Measurements from ENCODE around the gene LRRC37A3.
A peak's percentile ranks its signal among the peaks of the same experiment; 100 is the strongest.
"Not testable (repeated sequence)": the region's sequence is repeated elsewhere in the genome, so short reads cannot be mapped to it uniquely, and the experiment has no call there.

Gene LRRC37A3

DNA sequence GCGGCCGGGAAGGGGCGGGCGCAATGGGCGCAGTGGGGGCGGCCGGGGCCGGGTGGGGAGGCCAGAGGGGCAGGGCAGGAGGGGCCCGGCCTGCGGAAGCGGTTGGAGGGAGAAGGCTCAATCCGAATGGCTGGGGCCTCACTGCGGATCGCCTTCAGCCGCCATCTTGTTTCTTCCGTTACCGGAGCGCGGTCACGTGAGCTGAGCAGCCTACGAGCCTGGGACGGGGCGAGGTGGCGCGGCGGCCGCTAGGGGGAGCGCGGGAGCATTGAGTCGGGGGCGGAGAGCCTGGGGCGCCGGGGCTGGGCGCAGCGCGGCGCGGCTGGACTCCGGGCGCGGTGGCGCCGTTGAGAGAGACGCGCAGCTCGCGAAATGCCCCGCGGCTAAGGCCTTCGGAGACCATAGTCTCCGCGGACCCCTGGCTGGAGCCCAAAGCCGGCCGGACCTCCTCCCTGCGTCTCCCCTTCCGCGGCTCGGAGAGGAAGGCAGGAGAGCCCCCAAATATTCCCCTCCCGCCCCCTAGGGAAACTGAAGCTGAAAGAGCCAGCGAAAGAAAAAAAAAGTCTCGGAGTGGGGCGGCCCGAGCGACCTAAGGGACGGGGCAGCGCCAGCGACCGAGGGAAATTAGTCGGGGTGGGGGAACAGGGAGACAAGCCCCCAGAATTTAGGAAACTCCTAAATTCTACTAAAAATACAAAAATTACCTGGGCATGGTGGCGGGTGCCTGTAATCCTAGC, at the start of gene LRRC37A3:
LRRC37A3 (minus strand) TSS at position 190 of the 737 bp plus-strand sequence. CDS start 22,221 bp downstream, outside the sequence.
- FAIRE-seq = peak; percentile 71
- peak; percentile 91 for DNase-seq (ENCODE audit: low spot score)

DNA sequence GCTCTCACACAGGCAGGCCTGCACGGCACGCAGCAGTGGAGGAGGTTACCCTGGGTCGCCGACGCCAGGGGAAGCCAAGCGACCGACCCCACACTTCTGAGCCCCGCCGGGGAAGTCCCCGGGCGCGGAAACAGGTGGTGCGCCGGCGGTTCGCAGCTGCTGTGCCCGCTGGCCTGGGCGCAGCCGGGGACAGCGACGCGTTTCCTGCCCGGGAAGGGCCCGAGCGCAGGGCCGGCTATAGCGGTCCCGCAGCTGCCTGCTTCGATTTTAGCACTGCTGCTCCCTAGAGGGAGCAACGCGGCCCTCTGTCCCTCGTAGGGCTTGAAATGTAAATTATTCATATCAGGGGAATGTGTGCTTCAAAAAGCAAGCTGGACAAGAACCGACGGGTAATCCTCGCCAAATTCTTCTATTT, 46.6 kb upstream of the LRRC37A3 start:
- peak; percentile 80 for FAIRE-seq
- DNase-seq (ENCODE audit: low spot score) = peak; percentile 59

DNA sequence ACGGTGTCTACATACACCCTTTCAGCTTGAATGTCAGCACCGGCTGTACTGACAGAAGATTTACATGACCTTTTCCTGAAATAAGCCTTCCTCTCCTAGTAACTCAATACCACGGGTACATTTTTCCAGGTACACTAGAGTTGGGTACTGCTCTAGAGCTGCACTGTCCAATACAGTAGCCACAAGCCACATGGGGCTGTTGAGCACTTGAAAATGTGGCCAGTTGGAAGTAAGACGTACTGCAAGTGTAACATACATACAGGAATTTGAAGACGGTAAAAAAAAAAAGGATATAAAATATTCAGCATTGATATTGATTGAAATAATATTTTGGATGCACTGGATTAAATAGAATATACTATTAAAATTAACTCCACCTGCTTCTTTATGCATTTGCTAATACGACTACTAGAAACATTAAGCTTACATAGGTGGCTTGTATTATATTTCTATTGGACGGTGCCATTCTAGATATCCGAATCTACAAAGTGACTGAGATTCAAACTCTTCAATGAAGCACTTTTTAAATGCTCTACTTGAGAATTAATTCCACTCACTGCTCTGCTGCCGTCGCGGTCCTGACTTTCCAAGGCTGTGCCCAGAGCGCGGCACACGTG, 46.1 kb upstream of the LRRC37A3 start:
- peak; percentile 20 for FAIRE-seq
- DNase-seq (ENCODE audit: low spot score) = not testable (repeated sequence)

DNA sequence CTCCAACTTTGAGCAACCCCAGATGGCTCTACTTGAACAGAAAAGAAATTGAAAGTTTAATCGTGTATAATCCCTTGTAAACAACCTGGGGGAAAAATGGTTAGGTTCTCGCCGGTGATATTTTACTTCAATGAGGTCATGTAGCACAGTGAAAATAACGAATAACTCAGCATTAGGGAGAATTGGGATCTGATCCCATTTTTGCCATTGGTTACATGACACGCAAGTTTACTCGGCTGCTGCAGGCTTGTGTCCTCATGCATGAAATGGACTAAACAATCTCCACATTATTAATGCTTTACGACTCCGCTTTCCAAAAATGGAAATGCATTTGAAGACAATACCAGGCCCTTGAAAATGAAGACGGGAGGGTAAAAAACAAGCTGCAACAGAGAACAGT, 45.5 kb upstream of the LRRC37A3 start:
- DNase-seq (ENCODE audit: low spot score) (no peak), FAIRE-seq (no peak)

DNA sequence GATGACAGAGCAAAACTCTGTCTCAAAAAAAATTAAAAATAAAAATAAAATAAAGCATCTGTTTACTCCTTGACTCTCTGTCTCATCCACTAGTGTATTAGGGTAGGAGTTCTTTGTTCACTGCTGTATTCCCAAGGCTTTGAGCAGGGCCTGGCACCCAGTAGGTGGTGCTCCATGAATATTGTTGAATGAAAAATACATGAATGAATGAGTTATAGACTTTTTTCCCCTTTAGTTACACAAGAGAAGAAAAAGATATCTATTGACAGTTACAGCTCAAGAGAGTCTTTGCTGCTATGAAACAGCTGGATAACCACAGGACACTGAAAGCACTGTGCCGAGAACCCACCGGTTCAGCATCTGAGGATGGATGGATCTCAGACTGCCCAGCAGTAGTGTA, 44.5 kb upstream of the LRRC37A3 start:
- not testable (repeated sequence) for DNase-seq (ENCODE audit: low spot score); FAIRE-seq

DNA sequence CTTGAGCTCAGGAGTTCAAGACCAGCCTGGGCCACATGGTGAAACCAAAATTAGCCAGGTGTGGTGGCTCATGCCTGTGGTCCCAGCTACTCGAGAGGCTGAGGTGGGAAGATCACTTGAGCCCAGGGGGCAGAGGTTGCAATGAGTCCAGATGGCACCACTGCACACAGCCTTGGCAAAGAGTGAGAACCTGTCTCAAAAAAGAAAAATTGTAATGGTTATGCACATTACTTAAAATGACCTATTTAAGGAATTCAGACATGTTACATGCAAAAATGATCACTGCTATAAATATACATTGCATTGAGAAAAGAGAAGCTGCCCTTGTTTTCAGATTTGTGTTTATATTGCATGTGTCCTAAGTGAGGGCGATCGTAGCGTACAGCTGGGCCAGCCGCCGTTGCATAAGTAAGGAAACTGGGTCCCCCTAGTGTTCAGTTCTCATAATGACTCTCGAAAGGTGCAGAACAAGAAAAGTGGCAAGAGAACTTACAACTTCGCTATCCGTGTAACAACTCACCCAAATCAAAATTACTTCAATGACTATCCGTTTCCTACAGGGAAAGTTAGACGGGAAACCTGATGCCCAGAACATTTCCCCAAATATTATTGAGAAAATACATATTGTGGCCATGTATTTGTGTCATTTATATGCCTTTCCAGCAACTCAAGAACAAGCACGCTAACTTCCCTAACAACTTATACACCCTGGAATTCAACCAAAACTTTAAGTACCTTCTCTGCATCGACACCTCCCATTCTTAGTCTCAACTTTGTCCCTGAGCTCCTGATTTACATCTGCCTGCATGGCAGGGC, 42.5 kb upstream of the LRRC37A3 start:
- peak; percentile 92 for FAIRE-seq

DNA sequence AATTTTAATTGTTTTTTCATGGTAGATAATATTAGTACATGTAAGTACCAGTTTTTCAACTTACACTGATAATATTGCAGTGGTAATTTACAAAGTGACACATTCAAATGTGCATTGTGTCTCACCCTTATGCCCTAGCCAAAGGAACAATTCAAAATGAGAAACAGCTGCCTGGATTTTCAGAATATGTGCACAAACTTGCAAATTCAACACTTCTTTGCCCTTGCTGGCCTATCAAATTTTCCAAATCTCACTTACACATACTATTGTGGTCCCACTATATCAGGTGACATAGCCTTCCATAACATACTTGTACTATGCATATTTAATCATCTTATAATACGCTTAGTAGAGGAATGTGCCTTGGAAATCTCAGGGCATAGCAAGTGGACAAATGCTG, 32.6 kb upstream of the LRRC37A3 start:
- FAIRE-seq = no peak

More for the DNA sequence above, 42.5 kb upstream of the LRRC37A3 start:
- DNase-seq (ENCODE audit: low spot score) = peak; percentile 23

DNA sequence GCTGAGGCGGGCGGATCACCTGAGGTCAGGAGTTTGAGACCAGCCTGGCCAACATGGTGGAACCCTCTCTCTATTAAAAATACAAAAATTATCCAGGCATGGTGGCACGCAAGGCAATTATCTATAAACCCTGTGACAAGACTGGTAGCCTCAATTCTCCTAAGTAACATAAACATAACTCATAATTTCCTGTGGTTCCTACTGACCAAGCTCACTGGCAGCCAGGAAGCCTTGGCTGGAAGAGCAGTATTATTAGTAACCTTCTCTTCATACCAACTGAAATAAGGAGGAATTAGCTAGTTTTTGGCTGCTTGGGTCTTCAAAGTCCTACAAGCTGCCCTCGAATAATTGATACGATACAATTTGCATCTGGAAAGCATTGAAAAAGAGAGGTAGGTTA, 31.6 kb upstream of the LRRC37A3 start:
- no peak for DNase-seq (ENCODE audit: low spot score)
- no peak for FAIRE-seq

More for the DNA sequence above, 32.6 kb upstream of the LRRC37A3 start:
- no peak for DNase-seq (ENCODE audit: low spot score)

DNA sequence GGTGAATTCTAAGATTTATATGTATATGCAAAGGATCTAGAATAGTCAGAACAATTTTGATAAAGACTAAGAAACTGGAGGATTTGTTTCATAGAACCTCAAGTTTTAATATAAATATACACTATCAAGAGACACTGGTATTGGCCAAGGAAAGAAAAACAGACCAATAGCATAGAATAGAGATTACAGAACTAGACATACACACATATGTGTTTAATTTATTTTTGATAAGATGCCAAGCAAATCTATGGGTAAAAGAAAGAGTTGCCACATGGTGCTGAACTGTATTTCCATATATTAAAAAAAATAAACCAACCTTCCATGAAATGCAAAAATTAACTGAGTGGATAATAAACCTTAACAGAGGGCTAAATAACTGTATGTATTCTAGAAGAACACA, 27.9 kb upstream of the LRRC37A3 start:
- FAIRE-seq (no peak), DNase-seq (ENCODE audit: low spot score) (no peak)

DNA sequence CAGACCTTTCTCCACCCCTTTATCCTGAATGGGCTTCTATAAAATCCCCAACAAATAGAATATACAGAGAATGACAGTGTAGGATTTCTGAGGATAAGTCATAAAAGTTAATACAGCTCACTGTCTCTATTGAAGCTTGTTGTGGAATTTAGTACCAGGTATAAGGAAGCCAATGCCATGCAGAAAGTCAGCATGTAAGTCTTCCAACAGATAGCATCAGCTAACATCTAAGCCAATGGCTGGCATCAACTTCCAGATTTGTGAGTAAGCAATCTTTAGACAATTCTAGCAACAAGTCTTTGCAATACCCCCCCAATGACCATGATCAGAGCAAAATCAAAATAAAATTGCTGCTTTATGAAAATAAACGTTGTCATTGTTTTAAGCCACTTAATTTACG, 22.5 kb upstream of the LRRC37A3 start:
- DNase-seq (ENCODE audit: low spot score) (no peak), FAIRE-seq (no peak)

DNA sequence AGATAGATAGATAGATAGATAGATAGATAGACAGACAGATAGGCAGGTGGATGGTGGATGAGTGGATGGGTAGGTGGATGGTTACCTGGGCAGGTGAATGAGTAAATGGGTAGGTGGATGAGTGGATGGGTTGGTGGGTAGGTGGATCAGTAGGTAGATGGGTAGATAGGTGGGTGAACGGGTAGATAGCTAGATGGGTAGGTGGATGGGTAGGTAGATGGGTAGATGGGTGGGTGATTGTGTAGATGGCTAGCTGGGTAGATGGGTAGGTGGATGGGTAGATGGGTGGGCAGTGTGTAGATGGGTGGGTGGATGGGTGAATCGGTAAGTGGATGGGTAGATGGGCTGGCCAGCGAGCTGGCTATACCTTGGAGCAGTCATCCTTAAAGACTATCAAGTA, 21.8 kb upstream of the LRRC37A3 start:
- FAIRE-seq (peak; percentile 90), DNase-seq (ENCODE audit: low spot score) (no peak)

DNA sequence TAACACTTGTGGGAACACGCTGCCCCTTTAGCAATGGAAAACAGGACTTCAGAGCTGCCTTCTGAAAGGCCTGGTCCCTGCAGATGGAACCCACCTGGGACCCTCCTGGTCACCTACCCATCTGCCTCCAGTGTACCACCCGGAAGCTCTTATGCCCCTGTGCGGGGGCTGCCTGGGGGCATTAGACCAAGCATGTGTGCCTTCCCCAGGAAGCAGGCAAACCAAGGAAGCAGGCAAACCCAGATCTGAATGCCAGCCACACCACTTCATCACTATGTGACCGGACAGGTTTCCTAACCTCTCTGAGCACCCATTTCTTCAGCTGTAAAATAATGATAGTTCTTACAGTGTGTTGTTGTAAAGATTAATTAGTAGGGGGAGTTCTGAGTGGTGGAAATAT, 20.8 kb upstream of the LRRC37A3 start:
- no peak for FAIRE-seq

DNA sequence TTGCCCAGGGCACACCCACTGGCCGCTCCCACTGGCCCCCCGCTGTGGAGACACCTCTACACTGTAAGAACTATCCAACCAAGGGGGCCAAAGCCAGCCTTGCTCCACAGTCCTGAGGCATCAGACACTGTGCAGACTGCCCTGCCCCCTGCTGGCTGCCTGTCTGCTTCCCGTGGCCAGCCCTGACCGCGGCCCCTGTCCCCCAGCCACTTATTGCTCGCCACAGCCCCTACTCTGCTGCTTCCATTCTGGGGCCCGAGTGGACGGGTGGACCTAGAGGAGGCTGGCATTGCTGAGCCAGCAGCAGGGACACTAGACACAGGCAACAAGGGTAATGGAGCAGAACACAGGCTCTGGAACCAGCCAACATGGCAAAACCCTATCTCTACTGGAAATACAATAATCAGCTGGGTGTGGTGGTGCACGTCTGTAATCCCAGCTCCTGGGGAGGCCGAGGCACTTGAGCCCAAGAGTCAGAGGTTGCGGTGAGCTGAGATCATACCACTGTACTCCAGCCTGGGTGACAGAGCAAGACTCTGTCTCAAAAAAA, 19.7 kb upstream of the LRRC37A3 start:
- DNase-seq (ENCODE audit: low spot score) (peak; percentile 32), FAIRE-seq (peak; percentile 13)

More for the DNA sequence above, 20.8 kb upstream of the LRRC37A3 start:
- DNase-seq (ENCODE audit: low spot score) = no peak

DNA sequence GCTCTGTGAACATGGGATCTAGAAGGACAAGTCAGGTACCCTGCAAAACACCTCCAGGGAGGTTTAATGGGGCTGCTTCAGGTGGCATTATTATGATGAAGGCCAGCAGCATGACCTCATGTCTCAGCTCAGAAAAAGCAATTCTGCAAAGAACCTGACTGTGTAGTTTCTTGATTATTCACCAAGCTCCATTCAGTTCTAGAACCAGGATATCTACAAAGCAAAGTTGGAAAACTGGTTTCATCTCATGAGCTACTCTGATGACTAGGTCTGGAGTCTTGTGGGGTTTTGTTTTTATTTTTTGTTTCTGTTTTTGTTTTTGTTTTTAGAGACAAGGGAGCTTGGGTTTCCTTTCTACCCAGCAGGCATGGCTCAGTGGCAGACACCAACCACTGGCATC, 19.0 kb upstream of the LRRC37A3 start:
- no peak for FAIRE-seq

DNA sequence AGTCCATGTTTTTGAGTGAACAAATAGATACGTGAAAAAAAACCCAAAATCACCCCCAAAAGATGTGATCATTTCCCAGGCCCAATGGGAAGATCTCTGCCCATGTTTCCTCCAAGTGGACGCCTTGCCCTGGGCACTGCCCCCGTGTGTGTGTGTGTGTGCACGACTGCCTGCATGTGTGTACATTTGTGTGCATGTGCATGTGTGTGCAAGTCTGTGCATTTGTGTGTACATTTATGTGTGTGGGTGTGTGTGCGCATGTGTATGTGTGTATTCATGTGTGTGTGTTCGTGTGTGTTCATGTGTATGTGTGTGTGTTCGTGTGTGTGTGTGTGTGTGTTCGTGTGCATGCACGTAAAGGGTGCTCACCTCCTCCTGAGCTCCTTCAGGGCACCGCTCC, 16.8 kb upstream of the LRRC37A3 start:
- FAIRE-seq (peak; percentile 72), DNase-seq (ENCODE audit: low spot score) (no peak)

More for the DNA sequence above, 19.0 kb upstream of the LRRC37A3 start:
- no peak for DNase-seq (ENCODE audit: low spot score)

DNA sequence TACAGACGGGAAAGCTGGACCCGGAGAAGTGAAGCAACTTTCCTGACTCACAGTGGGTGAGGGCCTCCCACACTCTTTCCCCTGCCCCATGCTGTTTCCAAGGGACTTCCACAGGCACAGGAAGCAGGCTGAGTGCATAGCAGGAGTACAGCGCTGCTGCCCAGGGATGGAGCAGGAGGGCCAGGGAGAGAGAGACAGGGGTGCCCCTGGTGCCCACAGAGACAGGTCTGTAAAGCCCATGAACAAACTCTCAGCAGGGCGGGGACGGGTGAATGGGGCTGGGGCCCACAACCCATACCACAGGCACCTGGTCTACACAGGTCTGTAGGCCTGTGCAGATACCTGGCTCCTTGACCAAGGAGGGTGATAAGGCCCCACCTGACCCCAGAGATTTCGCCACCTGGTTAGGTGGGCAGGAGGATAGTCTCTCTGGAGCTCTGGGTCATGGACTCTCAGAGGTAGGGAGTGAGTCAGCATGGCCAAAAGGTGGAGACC, 15.1 kb upstream of the LRRC37A3 start:
- FAIRE-seq = not testable (repeated sequence)

DNA sequence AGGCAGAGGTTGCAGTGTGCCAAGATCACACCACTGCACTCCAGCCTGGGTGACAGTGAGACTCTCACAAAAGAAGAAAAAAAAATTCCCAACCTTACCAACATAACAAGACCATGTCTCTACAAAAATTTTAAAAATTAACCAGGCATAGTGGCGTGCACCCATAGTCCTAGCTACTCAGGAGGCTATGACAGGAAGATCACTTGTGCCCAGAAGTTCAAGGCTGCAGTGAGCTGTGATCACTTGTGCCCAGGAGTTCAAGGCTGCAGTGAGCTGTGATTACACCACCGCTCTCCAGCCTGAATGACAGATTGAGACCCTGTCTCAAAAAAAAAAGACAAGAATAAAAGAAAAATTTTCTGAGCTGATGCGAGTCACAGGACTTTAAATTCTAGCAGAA, 13.6 kb upstream of the LRRC37A3 start:
- DNase-seq (ENCODE audit: low spot score); FAIRE-seq: not testable (repeated sequence)

More for the DNA sequence above, 15.1 kb upstream of the LRRC37A3 start:
- not testable (repeated sequence) for DNase-seq (ENCODE audit: low spot score)

DNA sequence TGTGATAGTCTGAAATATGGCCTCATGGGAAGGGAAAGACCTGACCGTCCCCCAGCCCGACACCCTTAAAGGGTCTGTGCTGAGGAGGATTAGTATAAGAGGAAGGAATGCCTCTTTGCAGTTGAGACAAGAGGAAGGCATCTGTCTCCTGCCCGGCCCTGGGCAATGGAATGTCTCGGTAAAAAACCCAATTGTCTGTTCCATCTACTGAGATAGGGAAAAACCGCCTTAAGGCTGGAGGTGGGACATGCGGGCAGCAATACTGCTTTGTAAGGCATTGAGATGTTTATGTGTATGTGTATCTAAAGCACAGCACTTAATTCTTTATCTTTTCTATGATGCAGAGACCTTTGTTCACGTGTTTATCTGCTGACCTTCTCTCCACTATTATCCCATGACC, 11.1 kb upstream of the LRRC37A3 start:
- FAIRE-seq; DNase-seq (ENCODE audit: low spot score): not testable (repeated sequence)

DNA sequence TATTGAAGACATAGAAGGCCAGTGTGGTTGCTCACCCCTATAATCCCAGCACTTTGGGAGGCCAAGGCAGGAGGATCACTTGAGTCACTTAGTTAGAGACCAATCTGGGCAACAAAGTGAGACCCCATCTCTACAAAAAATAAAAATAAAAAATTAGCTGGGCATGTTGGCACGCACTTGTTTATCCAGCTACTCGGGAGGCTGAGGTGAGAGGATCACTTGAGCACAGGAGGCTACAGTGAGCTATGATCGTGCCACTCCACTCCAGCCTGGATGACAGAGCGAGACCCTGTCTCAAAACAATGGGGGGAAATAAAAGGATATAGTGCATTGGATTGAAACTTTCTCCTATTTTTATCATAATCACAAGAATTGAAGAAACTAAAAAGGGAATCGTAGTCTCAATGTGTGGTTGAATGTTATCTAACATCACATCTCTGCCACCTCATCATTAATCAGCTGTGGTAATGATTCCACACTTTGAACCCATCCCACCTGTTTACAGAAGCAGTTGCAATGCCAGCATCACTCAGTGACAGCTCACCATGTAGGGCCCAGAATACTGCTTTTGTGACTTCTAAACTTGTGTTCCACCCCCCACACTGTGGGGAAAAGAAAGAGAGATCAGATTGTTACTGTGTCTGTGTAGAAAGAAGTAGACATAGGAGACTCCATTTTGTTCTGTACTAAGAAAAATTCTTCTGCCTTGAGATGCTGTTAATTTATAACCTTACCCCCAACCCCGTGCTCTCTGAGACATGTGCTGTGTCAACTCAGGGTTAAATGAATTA, 10.3 kb upstream of the LRRC37A3 start:
- FAIRE-seq; DNase-seq (ENCODE audit: low spot score): not testable (repeated sequence)

DNA sequence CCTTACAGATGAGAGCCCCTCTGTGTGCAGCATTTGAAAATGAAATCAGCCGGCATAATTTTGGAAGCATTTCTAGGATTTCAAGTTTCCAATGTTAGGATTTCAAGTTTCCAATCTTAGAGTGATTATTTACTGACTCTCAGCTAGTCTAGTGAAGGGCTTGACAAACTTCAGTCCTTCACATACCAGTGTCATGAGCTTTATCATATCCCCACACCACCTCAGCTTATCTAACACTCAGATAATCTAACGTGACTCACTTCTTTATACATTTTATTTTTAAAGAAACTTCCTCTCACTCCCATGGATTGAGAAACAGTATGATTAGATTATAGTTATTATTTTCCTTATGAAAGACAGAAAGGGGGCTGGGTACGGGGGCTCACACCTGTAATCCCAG, 9.4 kb upstream of the LRRC37A3 start:
- DNase-seq (ENCODE audit: low spot score); FAIRE-seq: not testable (repeated sequence)
